ENCODE data around the gene DPP9.
"Not testable (repeated sequence)": the region's sequence is repeated elsewhere in the genome, so short reads cannot be mapped to it uniquely, and the experiment has no call there.

DPP9 gene

GRCh38 chr19:4692251-4693077, 31.2 kb downstream of the DPP9 start:
- no peaks in the 10 kb centered on the region for H3K4me1 ChIP-seq (ENCODE audit: control insufficient read depth in 1 of 2, insufficient read depth in 2 of 2, low read length in 2 of 2)
- H3K27me3 ChIP-seq (ENCODE audit: control insufficient read depth in 1 of 2, insufficient read depth in 2 of 2, low read length in 2 of 2) = no peaks in the 10 kb centered on the region
- no peak overlapping the region for H3K4me3 ChIP-seq (ENCODE audit: low read depth in 1 of 2, low read length in 2 of 2)
- H3K9me3 ChIP-seq (ENCODE audit: control insufficient read depth in 1 of 2, low read length in 2 of 2) = no peaks in the 10 kb centered on the region
- no peak overlapping the region for H3K9ac ChIP-seq (ENCODE audit: low read depth in 1 of 2, low read length in 2 of 2)
- no peak overlapping the region for H3K27ac ChIP-seq (ENCODE audit: low read depth, low read length)
- peaks cover 35 to 83% of the 10 kb centered on the region in 2 donors for H3K36me3 ChIP-seq (ENCODE audit: control insufficient read depth in 1 of 2, insufficient read depth in 2 of 2, low read length in 2 of 2)

- H3K27ac ChIP-seq (ENCODE audit: low read depth, low read length) = no peak overlapping the region
- H3K36me3 ChIP-seq (ENCODE audit: control insufficient read depth in 1 of 2, insufficient read depth in 2 of 2, low read length in 2 of 2) = peaks cover 32 to 84% of the 10 kb centered on the region in 2 donors
- H3K4me1 ChIP-seq (ENCODE audit: control insufficient read depth in 1 of 2, insufficient read depth in 2 of 2, low read length in 2 of 2) = no peaks in the 10 kb centered on the region
- H3K4me3 ChIP-seq (ENCODE audit: low read depth in 1 of 2, low read length in 2 of 2) = no peak overlapping the region
- H3K9ac ChIP-seq (ENCODE audit: low read depth in 1 of 2, low read length in 2 of 2) = no peak overlapping the region
- no peaks in the 10 kb centered on the region for H3K9me3 ChIP-seq (ENCODE audit: control insufficient read depth in 1 of 2, low read length in 2 of 2)
- H3K27me3 ChIP-seq (ENCODE audit: control insufficient read depth in 1 of 2, insufficient read depth in 2 of 2, low read length in 2 of 2) = no peaks in the 10 kb centered on the region
These were observed 32.3 kb downstream of the DPP9 start for GRCh38 chr19:4691373-4691772.

- no peak overlapping the region for H3K27ac ChIP-seq (ENCODE audit: low read depth, low read length)
- peaks cover 31 to 89% of the 10 kb centered on the region in 2 donors for H3K36me3 ChIP-seq (ENCODE audit: control insufficient read depth in 1 of 2, insufficient read depth in 2 of 2, low read length in 2 of 2)
- H3K9me3 ChIP-seq (ENCODE audit: control insufficient read depth in 1 of 2, low read length in 2 of 2) = no peaks in the 10 kb centered on the region
- H3K27me3 ChIP-seq (ENCODE audit: control insufficient read depth in 1 of 2, insufficient read depth in 2 of 2, low read length in 2 of 2) = no peaks in the 10 kb centered on the region
- no peaks in the 10 kb centered on the region for H3K4me1 ChIP-seq (ENCODE audit: control insufficient read depth in 1 of 2, insufficient read depth in 2 of 2, low read length in 2 of 2)
- H3K9ac ChIP-seq (ENCODE audit: low read depth in 1 of 2, low read length in 2 of 2) = no peak overlapping the region
- no peak overlapping the region for H3K4me3 ChIP-seq (ENCODE audit: low read depth in 1 of 2, low read length in 2 of 2)
These were observed 33.3 kb downstream of the DPP9 start for GRCh38 chr19:4690361-4690760.

- H3K4me3 ChIP-seq (ENCODE audit: low read depth in 1 of 2, low read length in 2 of 2) = no peak overlapping the region
- H3K27me3 ChIP-seq (ENCODE audit: control insufficient read depth in 1 of 2, insufficient read depth in 2 of 2, low read length in 2 of 2) = no peaks in the 10 kb centered on the region
- no peaks in the 10 kb centered on the region for H3K4me1 ChIP-seq (ENCODE audit: control insufficient read depth in 1 of 2, insufficient read depth in 2 of 2, low read length in 2 of 2)
- no peaks in the 10 kb centered on the region for H3K9me3 ChIP-seq (ENCODE audit: control insufficient read depth in 1 of 2, low read length in 2 of 2)
- H3K27ac ChIP-seq (ENCODE audit: low read depth, low read length) = no peak overlapping the region
- H3K36me3 ChIP-seq (ENCODE audit: control insufficient read depth in 1 of 2, insufficient read depth in 2 of 2, low read length in 2 of 2) = peaks cover 29 to 89% of the 10 kb centered on the region in 2 donors
- H3K9ac ChIP-seq (ENCODE audit: low read depth in 1 of 2, low read length in 2 of 2) = no peak overlapping the region
These were observed 34.2 kb downstream of the DPP9 start for GRCh38 chr19:4689403-4689802.

- H3K27me3 ChIP-seq (ENCODE audit: control insufficient read depth in 1 of 2, insufficient read depth in 2 of 2, low read length in 2 of 2) = no peaks in the 10 kb centered on the region
- H3K4me1 ChIP-seq (ENCODE audit: control insufficient read depth in 1 of 2, insufficient read depth in 2 of 2, low read length in 2 of 2) = no peaks in the 10 kb centered on the region
- no peak overlapping the region for H3K9ac ChIP-seq (ENCODE audit: low read depth in 1 of 2, low read length in 2 of 2)
- no peaks in the 10 kb centered on the region for H3K9me3 ChIP-seq (ENCODE audit: control insufficient read depth in 1 of 2, low read length in 2 of 2)
- no peak overlapping the region for H3K27ac ChIP-seq (ENCODE audit: low read depth, low read length)
- peaks cover 27 to 89% of the 10 kb centered on the region in 2 donors for H3K36me3 ChIP-seq (ENCODE audit: control insufficient read depth in 1 of 2, insufficient read depth in 2 of 2, low read length in 2 of 2)
- no peak overlapping the region for H3K4me3 ChIP-seq (ENCODE audit: low read depth in 1 of 2, low read length in 2 of 2)
These were observed 35.1 kb downstream of the DPP9 start for GRCh38 chr19:4688587-4688986.

- H3K4me1 ChIP-seq (ENCODE audit: control insufficient read depth in 1 of 2, insufficient read depth in 2 of 2, low read length in 2 of 2) = no peaks in the 10 kb centered on the region
- no peaks in the 10 kb centered on the region for H3K27me3 ChIP-seq (ENCODE audit: control insufficient read depth in 1 of 2, insufficient read depth in 2 of 2, low read length in 2 of 2)
- peaks cover 28 to 85% of the 10 kb centered on the region in 2 donors for H3K36me3 ChIP-seq (ENCODE audit: control insufficient read depth in 1 of 2, insufficient read depth in 2 of 2, low read length in 2 of 2)
- H3K27ac ChIP-seq (ENCODE audit: low read depth, low read length) = no peak overlapping the region
- H3K9me3 ChIP-seq (ENCODE audit: control insufficient read depth in 1 of 2, low read length in 2 of 2) = no peaks in the 10 kb centered on the region
- H3K9ac ChIP-seq (ENCODE audit: low read depth in 1 of 2, low read length in 2 of 2) = no peak overlapping the region
- H3K4me3 ChIP-seq (ENCODE audit: low read depth in 1 of 2, low read length in 2 of 2) = no peak overlapping the region
These were observed 36.2 kb downstream of the DPP9 start for GRCh38 chr19:4687396-4687795.

GRCh38 chr19:4686700-4687099, 36.9 kb downstream of the DPP9 start:
- H3K9ac ChIP-seq (ENCODE audit: low read depth in 1 of 2, low read length in 2 of 2) = no peak overlapping the region
- peaks cover 32 to 85% of the 10 kb centered on the region in 2 donors for H3K36me3 ChIP-seq (ENCODE audit: control insufficient read depth in 1 of 2, insufficient read depth in 2 of 2, low read length in 2 of 2)
- H3K27ac ChIP-seq (ENCODE audit: low read depth, low read length) = no peak overlapping the region
- H3K4me3 ChIP-seq (ENCODE audit: low read depth in 1 of 2, low read length in 2 of 2) = no peak overlapping the region
- H3K9me3 ChIP-seq (ENCODE audit: control insufficient read depth in 1 of 2, low read length in 2 of 2) = no peaks in the 10 kb centered on the region
- H3K4me1 ChIP-seq (ENCODE audit: control insufficient read depth in 1 of 2, insufficient read depth in 2 of 2, low read length in 2 of 2) = no peaks in the 10 kb centered on the region
- no peaks in the 10 kb centered on the region for H3K27me3 ChIP-seq (ENCODE audit: control insufficient read depth in 1 of 2, insufficient read depth in 2 of 2, low read length in 2 of 2)

GRCh38 chr19:4684312-4685095, 39.1 kb downstream of the DPP9 start:
- Histone ChIP-seq H3K9me3 (ENCODE audit: control insufficient read depth in 1 of 2, low read length in 2 of 2) (no peaks in the 10 kb centered on the region), H3K4me1 (ENCODE audit: control insufficient read depth in 1 of 2, insufficient read depth in 2 of 2, low read length in 2 of 2) (no peaks in the 10 kb centered on the region), H3K27me3 (ENCODE audit: control insufficient read depth in 1 of 2, insufficient read depth in 2 of 2, low read length in 2 of 2) (no peaks in the 10 kb centered on the region), H3K27ac (ENCODE audit: low read depth, low read length) (no peak overlapping the region), H3K9ac (ENCODE audit: low read depth in 1 of 2, low read length in 2 of 2) (no peak overlapping the region), H3K36me3 (ENCODE audit: control insufficient read depth in 1 of 2, insufficient read depth in 2 of 2, low read length in 2 of 2) (peaks cover 29 to 76% of the 10 kb centered on the region in 2 donors), H3K4me3 (ENCODE audit: low read depth in 1 of 2, low read length in 2 of 2) (no peak overlapping the region)

- Histone ChIP-seq H3K4me3 (ENCODE audit: low read depth in 1 of 2, low read length in 2 of 2) (no peak overlapping the region), H3K27me3 (ENCODE audit: control insufficient read depth in 1 of 2, insufficient read depth in 2 of 2, low read length in 2 of 2) (no peaks in the 10 kb centered on the region), H3K27ac (ENCODE audit: low read depth, low read length) (no peak overlapping the region), H3K9me3 (ENCODE audit: control insufficient read depth in 1 of 2, low read length in 2 of 2) (no peaks in the 10 kb centered on the region), H3K4me1 (ENCODE audit: control insufficient read depth in 1 of 2, insufficient read depth in 2 of 2, low read length in 2 of 2) (no peaks in the 10 kb centered on the region), H3K9ac (ENCODE audit: low read depth in 1 of 2, low read length in 2 of 2) (no peak overlapping the region), H3K36me3 (ENCODE audit: control insufficient read depth in 1 of 2, insufficient read depth in 2 of 2, low read length in 2 of 2) (peaks cover 24 to 67% of the 10 kb centered on the region in 2 donors)
These were observed 41.0 kb downstream of the DPP9 start for GRCh38 chr19:4682417-4683200.

GRCh38 chr19:4680021-4680420, 43.6 kb downstream of the DPP9 start:
- H3K4me3 ChIP-seq (ENCODE audit: low read depth in 1 of 2, low read length in 2 of 2); H3K27ac ChIP-seq (ENCODE audit: low read depth, low read length); H3K9ac ChIP-seq (ENCODE audit: low read depth in 1 of 2, low read length in 2 of 2); H3K9me3 ChIP-seq (ENCODE audit: control insufficient read depth in 1 of 2, low read length in 2 of 2); H3K27me3 ChIP-seq (ENCODE audit: control insufficient read depth in 1 of 2, insufficient read depth in 2 of 2, low read length in 2 of 2); H3K4me1 ChIP-seq (ENCODE audit: control insufficient read depth in 1 of 2, insufficient read depth in 2 of 2, low read length in 2 of 2): not testable (repeated sequence)
- peaks cover 22 to 54% of the 10 kb centered on the region in 2 donors for H3K36me3 ChIP-seq (ENCODE audit: control insufficient read depth in 1 of 2, insufficient read depth in 2 of 2, low read length in 2 of 2)

Data from duodenal mucosa (tissue), 2 donors.